GM12874 (cell line): ENCODE results near the gene MAP3K6.

Source experiments
- TF ChIP-seq, protein P1 (sequence below): IDR thresholded peaks from 2 replicates; pipeline ENCODE4 v1.5.1; 2011; ENCODE audit warnings: low read depth, mild to moderate bottlenecking, control low read depth, low read length, moderate library complexity; ENCODE audit not compliant: insufficient read depth

The MAP3K6 gene

GRCh38 chr1:27353629-27354028 is 13.1 kb downstream of the MAP3K6 start:
- TF ChIP-seq, protein P1, sequence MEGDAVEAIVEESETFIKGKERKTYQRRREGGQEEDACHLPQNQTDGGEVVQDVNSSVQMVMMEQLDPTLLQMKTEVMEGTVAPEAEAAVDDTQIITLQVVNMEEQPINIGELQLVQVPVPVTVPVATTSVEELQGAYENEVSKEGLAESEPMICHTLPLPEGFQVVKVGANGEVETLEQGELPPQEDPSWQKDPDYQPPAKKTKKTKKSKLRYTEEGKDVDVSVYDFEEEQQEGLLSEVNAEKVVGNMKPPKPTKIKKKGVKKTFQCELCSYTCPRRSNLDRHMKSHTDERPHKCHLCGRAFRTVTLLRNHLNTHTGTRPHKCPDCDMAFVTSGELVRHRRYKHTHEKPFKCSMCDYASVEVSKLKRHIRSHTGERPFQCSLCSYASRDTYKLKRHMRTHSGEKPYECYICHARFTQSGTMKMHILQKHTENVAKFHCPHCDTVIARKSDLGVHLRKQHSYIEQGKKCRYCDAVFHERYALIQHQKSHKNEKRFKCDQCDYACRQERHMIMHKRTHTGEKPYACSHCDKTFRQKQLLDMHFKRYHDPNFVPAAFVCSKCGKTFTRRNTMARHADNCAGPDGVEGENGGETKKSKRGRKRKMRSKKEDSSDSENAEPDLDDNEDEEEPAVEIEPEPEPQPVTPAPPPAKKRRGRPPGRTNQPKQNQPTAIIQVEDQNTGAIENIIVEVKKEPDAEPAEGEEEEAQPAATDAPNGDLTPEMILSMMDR = no peak

DNA sequence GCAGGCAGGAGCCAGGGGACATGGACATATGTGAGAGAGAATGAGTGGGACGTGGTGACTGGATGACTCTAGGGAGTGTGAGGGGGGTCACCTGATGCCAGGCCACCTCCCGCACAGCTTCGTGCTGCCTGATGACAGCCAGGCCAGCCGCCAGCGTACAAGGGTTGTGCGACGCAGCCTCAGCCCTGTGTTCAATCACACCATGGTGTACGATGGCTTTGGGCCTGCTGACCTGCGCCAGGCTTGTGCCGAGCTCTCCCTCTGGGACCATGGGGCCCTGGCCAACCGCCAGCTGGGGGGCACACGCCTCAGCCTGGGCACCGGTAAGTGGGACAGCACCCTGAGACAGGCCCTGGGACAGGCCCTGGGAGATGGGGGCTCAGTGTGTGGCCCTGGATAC is 13.6 kb downstream of the MAP3K6 start:
- TF ChIP-seq, protein P1 = no peak

DNA sequence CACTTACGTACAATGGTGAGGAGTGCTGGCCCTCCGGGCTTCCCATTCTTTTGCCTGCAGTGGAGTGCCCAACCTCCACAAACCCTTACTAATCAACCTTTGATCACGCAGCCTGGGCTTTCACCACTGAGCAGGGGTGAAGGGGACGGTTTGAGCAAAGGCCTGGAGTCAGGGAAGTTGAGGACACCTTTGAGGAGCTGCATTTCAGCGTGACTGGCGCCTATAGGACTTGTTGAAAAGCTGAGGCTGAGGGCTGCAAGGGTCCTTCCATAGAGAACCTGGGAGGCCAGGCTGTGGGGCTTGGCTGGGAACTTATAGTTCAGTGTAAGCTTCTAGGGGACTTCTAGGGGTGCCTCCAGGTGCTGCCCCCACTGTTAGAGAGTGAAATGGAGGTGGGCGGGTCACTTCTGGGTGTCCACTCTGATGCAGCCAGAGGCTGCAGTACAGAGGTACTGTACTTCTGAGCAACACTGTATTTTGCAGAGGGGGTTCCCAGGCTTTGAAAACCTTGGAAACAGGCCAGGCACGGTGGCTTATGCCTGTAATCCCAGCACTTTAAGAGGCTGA is 15.1 kb downstream of the MAP3K6 start:
- TF ChIP-seq, protein P1 = no peak

DNA sequence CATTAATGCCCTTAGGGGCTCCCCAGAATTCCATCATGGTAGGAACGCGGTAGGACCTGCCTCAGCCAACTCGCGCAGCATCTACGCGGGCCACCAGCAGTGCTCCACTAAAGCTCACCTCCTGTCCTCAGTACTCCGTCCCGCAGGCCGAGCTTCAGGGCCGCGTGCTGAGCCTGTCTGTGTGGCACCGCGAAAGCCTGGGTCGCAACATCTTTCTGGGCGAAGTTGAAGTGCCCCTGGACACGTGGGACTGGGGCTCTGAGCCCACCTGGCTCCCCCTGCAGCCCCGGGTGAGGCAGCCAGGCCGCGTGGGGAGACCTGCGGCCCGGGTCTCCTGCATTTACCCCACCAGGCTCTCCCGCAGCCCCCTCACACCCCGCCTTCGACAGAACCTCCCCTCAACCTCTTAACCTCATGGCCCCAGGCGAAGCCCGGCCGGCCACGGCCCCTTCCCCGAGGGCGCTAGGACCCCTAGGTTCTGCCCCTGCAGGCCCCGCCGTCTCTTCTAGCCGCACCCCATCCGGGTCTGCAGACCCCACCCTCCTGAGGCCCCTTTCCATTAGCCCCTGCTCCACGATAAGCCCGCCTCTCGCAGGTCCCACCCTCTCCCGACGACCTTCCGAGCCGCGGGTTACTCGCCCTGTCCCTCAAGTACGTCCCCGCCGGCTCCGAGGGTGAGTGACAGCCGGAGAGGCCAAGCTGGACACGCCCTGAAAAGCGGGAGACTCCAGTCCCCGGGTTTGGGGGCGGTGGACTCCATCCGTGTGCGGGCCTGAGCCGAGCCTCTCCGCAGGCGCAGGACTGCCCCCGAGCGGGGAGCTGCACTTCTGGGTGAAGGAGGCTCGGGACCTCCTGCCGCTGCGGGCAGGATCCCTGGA is 15.9 kb downstream of the MAP3K6 start:
- TF ChIP-seq, protein P1 = no peak

GRCh38 chr1:27349784-27350662 is 16.7 kb downstream of the MAP3K6 start:
- TF ChIP-seq, protein P1 = no peak

GRCh38 chr1:27348861-27349783 is 17.6 kb downstream of the MAP3K6 start:
- TF ChIP-seq, protein P1 = no peak
